Central memory CD8-positive, alpha-beta T cell (primary cell): ENCODE results near the gene MTG2.

Experiments used
- ATAC-seq: fragments of 150-1000 bp; cut with Tn5 transposase; replicated peaks from 2 replicates; pipeline ENCODE4 v1.10.0; 2022; ENCODE audit warnings: mild to moderate bottlenecking, moderate FRiP score, moderate number of reproducible peaks; ENCODE audit not compliant: poor library complexity, severe bottlenecking; ENCODE audit errors: extremely low read depth
- DNase-seq, 2 donors: peaks; one replicate each; pipeline ENCODE4 v3.0.0; 2021; ENCODE audit warnings: low spot score in 2 of 2
- H3K27ac Mint-ChIP-seq: one replicate; pipeline ENCODE4 v1.8.0; 2022; ENCODE audit warnings: low read depth, mild to moderate bottlenecking, moderate library complexity, mixed read lengths
- H3K27me3 Mint-ChIP-seq: one replicate; pipeline ENCODE4 v1.8.0; 2022; ENCODE audit warnings: mixed read lengths
- H3K36me3 Mint-ChIP-seq: one replicate; pipeline ENCODE4 v1.8.0; 2022; ENCODE audit warnings: mild to moderate bottlenecking, moderate library complexity, mixed read lengths; ENCODE audit not compliant: insufficient read depth
- H3K4me1 Mint-ChIP-seq: one replicate; pipeline ENCODE4 v1.8.0; 2022; ENCODE audit warnings: mixed read lengths
- H3K4me3 Mint-ChIP-seq: one replicate; pipeline ENCODE4 v1.8.0; 2022; ENCODE audit warnings: mild to moderate bottlenecking, moderate library complexity, mixed read lengths
- H3K9me3 Mint-ChIP-seq: one replicate; pipeline ENCODE4 v1.8.0; 2022; ENCODE audit warnings: mixed read lengths

The MTG2 gene, protein sequence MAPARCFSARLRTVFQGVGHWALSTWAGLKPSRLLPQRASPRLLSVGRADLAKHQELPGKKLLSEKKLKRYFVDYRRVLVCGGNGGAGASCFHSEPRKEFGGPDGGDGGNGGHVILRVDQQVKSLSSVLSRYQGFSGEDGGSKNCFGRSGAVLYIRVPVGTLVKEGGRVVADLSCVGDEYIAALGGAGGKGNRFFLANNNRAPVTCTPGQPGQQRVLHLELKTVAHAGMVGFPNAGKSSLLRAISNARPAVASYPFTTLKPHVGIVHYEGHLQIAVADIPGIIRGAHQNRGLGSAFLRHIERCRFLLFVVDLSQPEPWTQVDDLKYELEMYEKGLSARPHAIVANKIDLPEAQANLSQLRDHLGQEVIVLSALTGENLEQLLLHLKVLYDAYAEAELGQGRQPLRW

DNA sequence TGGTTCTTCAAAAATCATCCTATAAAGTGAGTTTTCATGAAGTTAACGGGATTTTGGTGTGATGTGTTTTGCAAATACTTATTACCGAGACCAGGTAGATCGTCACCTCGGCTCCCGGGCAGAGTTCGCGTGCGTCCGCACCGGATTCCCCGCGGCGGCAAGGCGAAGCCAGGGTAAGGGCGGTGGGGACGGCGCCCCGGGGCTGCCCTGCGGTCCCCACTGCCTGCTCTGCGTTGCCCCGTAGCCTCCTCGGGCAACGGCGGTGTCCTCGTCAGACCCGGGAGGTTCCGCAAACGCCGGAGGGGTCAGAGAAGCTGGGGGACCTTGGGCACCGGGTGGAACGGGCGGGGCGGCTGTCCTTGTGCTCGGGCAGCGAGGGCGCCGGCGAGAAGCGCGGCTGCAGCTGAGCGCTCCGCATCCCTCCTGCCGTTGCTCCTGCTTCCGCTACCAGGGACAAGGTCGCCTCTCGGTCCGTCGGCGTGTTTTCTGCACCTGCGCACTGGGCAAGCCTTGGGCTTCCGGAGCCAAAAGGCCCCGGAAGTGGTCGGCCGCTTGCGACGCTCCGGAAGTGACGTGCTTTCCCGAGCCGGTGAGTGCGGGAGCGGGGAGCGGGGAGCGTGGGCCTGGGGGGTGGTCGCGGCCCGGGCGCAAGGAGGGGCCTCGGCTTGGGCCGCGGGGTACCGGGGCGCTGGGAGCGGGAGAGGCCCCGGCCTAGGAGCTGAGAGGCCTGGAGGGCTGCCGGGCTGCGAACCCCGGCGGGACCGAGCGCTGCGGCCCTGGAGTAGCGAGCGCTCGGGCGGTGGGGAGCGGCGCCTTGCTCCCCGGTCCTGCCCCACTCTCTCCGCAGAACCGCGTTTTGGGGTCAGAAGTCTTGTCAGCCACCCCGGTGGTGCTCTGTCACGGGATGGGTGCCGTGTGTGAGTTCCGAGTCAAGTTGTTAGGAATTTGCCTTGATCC lies at the start of gene MTG2:
TSS of gene MTG2 (plus strand) at position 560 of the 957 bp plus-strand sequence. CDS start 10,393 bp downstream, outside the sequence.
- H3K9me3 Mint-ChIP-seq = no peaks in the 10 kb centered on the region

DNA sequence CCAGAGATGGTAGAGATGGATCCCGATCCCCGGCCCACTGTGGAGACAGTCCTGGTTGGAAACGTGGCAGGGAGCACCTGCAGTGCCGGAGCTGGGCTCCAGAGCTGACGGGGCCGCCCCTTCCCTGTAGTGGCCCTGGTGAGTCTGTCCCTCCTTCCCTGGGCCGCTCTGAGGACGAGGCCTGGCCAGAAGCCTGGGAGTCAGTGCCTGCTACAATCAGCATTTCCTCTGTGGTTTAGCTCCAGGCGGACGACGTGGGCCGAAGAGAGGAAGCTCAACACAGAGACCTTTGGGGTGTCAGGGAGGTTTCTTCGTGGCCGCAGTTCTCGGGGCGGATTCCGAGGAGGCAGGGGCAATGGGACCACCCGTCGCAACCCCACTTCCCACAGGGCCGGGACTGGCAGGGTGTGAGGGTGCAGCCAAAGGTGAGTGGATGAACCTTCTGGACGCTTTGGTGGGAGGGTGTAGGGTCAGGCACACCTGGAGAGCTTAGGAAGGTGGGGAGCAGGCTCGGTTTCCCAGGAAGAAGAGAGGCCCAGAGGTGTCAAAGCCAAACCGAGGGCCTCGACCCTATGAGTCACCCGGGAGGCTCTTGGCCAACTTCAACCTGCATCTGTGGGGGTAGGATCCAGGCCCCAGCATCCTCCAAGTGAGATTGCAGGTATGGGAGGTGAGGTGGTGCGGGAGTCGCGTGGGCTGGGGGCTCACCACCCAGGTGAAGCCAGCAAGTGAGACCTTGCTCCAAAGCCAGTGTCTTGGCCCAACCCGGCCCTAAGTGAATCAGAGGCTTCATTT lies 49.6 kb upstream of the MTG2 start:
- H3K4me3 Mint-ChIP-seq = peak overlapping the region; percentile 48
- H3K27ac Mint-ChIP-seq = peak overlapping the region; percentile 89
- no peaks in the 10 kb centered on the region for H3K27me3 Mint-ChIP-seq
- H3K4me1 Mint-ChIP-seq = peaks cover 43% of the 10 kb centered on the region
- ATAC-seq = no peak
- no peak for DNase-seq
- no peaks in the 10 kb centered on the region for H3K9me3 Mint-ChIP-seq
- H3K36me3 Mint-ChIP-seq = peaks cover 66% of the 10 kb centered on the region

More for the DNA sequence above, at the start of gene MTG2:
- peak within 1 kb of the TSS; percentile 91 for H3K4me3 Mint-ChIP-seq
- peaks cover 36% of the 10 kb centered on the region for H3K4me1 Mint-ChIP-seq
- ATAC-seq = peak; percentile 95
- no peaks in the 10 kb centered on the region for H3K27me3 Mint-ChIP-seq
- peak within 1 kb of the TSS; percentile 93 for H3K27ac Mint-ChIP-seq
- peak; percentile 78 to 87 for DNase-seq
- peaks cover 22% of the 10 kb centered on the region for H3K36me3 Mint-ChIP-seq

DNA sequence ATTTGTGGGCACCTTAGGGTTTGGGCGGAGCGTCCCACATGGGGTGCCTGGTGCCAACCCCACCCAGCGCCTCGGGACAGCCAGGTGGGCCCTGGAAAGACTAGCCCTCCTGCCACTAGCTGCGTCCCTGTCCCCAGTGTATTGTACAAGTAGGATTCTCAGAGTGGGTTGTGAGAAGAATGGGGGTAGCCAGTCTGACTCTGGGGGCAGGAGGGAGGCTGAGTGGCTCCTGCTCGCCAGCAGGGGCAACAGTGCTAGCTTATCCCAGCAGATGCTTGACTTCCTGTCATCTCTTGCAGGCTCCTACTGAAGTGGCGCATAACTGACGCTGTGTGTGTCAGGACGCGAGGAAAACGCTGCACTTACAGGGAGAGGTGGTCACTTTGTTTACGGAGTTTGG lies 49.0 kb upstream of the MTG2 start:
- Mint-ChIP-seq H3K27ac (no peak overlapping the region), H3K4me1 (peaks cover 37% of the 10 kb centered on the region), H3K4me3 (no peak overlapping the region), H3K36me3 (peaks cover 69% of the 10 kb centered on the region), H3K27me3 (no peaks in the 10 kb centered on the region), H3K9me3 (no peaks in the 10 kb centered on the region)
- no peak for DNase-seq
- no peak for ATAC-seq

DNA sequence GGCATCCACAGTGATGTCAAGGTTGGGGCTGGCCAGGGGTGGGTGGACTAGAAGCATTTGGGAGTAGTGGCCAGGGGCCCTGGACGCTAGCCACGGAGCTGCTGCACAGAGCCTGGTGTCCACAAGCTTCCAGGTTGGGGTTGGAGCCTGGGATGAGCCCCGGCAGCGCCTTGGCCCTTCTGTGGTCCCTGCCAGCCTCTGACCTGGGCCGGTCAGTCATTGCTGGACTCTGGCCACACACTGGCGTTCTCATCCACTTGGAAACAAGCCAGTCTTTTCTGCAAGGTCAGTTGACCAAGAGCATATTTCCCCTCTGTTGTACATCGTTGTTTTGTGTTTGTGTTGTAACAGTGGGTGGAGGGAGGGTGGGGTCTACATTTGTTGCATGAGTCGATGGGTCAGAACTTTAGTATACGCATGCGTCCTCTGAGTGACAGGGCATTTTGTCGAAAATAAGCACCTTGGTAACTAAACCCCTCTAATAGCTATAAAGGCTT lies 48.0 kb upstream of the MTG2 start:
- Mint-ChIP-seq H3K27me3 (no peaks in the 10 kb centered on the region), H3K36me3 (peaks cover 75% of the 10 kb centered on the region), H3K9me3 (no peaks in the 10 kb centered on the region), H3K4me3 (no peak overlapping the region), H3K4me1 (peaks cover 37% of the 10 kb centered on the region), H3K27ac (peak overlapping the region; percentile 38)
- ATAC-seq (no peak), DNase-seq (no peak)

DNA sequence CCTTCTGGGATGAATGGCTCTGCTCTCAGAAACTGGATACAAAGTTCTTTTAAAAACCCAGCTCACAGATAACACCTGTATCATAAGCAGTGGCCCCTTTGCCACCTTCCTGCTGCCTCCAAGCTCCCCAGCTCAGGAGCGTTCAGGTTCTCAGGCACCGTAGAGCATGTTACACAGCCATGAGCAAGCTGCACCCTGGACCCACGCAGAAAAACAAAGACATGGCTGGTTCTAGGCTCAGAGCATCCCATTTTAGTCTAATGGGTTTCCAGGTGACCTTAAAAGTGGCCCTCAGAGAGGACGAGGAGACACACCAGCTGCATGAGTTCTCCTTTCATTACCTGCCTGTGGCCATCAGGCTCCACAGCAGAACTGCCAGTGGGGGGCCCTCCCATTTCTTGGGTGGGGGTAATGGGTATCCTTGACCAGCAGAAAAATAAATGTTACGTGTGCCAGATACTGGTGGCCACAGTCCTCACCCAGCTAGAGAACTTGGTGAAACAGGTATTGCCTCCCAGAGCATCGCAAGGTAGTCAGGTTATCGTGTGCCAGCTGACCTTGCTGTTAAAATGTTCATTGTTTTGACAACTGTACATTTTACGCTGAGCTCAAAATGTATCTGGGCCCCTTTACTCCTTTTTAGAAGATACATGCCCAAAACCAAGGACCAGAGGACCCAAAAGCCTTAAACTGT lies 47.1 kb upstream of the MTG2 start:
- no peak overlapping the region for H3K4me3 Mint-ChIP-seq
- H3K9me3 Mint-ChIP-seq = no peaks in the 10 kb centered on the region
- H3K4me1 Mint-ChIP-seq = peaks cover 41% of the 10 kb centered on the region
- no peaks in the 10 kb centered on the region for H3K27me3 Mint-ChIP-seq
- H3K36me3 Mint-ChIP-seq = peaks cover 76% of the 10 kb centered on the region
- DNase-seq = no peak
- peak overlapping the region; percentile 38 for H3K27ac Mint-ChIP-seq
- no peak for ATAC-seq

DNA sequence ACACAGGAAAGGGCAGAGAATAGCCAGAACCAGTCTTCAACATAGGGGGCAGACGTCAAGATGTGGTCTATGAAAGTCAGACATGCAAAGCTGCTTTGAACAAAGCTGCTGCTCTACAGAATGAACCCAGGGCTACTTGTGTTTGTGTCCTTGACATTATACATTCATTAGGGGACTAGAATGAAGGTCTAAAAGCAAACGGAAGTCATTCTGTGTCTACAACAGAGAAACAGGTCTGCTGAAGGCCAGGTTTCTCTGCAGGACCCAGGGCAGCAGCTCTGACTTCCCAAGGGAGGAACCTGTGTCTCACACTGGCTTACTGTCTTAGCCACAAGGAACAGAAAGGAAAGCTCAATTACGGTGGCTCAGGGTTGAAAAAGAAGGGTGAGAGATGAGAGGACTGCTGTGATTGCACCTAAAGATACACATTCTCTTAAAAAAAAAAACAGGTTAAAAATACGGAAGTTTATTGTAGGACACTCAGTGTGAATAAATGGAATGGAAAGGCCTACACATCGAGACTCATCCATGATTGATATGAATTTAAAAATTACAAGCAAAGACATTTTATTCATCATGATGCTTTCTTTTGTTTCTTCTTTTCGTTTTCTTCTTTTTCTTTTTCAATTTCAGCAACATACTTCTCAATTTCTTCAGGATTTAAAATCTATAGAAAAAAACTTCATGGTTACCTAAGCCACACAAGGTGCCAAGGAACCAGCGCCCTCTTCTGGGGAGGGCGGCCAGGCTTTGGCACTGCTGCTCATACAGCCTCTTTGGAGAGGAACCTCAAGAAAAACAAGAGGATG lies 46.3 kb upstream of the MTG2 start:
- peaks cover 42% of the 10 kb centered on the region for H3K4me1 Mint-ChIP-seq
- DNase-seq (peak; percentile 57 to 63), ATAC-seq (peak; percentile 37)
- peaks cover 76% of the 10 kb centered on the region for H3K36me3 Mint-ChIP-seq
- H3K27ac Mint-ChIP-seq = peak overlapping the region; percentile 33
- no peaks in the 10 kb centered on the region for H3K27me3 Mint-ChIP-seq
- no peaks in the 10 kb centered on the region for H3K9me3 Mint-ChIP-seq
- no peak overlapping the region for H3K4me3 Mint-ChIP-seq

DNA sequence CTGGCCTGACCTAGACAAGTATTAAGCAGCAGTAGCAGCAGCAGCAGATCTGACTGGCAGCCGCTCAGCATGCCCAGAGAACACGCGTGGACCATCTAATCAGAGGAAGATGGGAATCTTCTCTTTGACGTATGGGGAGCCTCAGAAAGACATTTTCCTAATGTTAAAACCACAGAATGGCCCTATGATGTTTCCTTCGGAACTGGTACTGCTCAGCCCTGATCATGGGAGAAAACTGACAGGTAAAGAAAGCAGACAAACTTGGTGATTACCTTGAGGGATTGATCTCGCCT lies 45.8 kb upstream of the MTG2 start:
- peaks cover 78% of the 10 kb centered on the region for H3K36me3 Mint-ChIP-seq
- peak overlapping the region; percentile 33 for H3K27ac Mint-ChIP-seq
- H3K4me1 Mint-ChIP-seq = peaks cover 44% of the 10 kb centered on the region
- no peaks in the 10 kb centered on the region for H3K9me3 Mint-ChIP-seq
- H3K27me3 Mint-ChIP-seq = no peaks in the 10 kb centered on the region
- H3K4me3 Mint-ChIP-seq = no peak overlapping the region
- DNase-seq = no peak
- no peak for ATAC-seq

DNA sequence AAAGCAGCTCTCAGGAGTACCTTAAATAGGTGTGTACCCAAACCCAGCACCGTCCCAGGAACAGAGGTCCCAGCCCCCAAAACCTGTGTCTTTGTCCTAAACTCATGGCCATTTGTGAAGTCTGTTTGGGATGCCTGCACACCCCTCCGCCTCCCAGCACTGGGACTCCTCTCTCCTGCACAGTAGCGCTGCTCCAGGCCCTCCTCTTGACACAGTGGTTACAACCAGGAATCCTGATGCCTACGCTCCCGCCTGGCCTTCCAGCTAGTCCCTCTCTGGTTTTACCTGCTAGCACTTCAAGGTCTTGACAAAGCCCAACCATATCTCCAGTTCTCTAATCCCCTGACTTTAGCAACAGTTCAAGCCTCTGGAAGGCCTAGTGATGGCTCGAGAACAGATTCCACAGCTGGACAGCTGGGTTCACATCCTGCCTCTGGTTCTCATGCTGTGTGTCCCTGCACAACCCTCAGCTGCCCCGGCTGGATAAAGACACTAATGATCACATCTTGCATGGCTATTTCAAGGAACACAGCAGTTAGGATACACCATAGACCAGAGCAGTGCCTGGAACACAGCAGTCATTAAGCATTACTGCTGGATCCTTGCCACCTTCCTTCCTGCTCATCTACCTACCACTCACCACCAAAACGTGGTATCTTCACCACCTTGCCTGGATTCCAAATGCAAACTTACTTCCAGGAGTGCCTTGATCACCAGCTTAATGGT lies 45.2 kb upstream of the MTG2 start:
- DNase-seq = no peak
- Mint-ChIP-seq H3K27ac (peak overlapping the region; percentile 67), H3K9me3 (no peaks in the 10 kb centered on the region), H3K36me3 (peaks cover 77% of the 10 kb centered on the region), H3K4me1 (peaks cover 42% of the 10 kb centered on the region), H3K4me3 (peak overlapping the region; percentile 24), H3K27me3 (no peaks in the 10 kb centered on the region)
- no peak for ATAC-seq

DNA sequence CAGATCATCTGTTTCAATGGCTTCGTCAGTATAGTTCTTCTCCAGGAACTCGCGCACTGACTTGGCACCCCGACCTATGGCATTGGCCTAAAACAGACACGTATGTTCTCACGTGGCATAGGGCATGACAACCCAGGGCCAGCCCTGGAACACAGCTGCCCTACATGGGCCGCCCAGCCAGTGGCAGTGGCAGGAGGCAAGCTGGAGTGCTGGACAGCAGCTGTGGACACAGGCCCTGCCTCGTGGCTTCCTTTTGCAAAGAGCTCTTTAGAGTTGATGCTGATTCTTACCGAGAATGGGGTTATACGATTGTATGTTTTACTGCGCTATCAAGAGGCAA lies 44.7 kb upstream of the MTG2 start:
- peaks cover 77% of the 10 kb centered on the region for H3K36me3 Mint-ChIP-seq
- no peaks in the 10 kb centered on the region for H3K27me3 Mint-ChIP-seq
- no peaks in the 10 kb centered on the region for H3K9me3 Mint-ChIP-seq
- DNase-seq (no peak), ATAC-seq (no peak)
- peaks cover 42% of the 10 kb centered on the region for H3K4me1 Mint-ChIP-seq
- H3K4me3 Mint-ChIP-seq = peak overlapping the region; percentile 24
- H3K27ac Mint-ChIP-seq = peak overlapping the region; percentile 67

DNA sequence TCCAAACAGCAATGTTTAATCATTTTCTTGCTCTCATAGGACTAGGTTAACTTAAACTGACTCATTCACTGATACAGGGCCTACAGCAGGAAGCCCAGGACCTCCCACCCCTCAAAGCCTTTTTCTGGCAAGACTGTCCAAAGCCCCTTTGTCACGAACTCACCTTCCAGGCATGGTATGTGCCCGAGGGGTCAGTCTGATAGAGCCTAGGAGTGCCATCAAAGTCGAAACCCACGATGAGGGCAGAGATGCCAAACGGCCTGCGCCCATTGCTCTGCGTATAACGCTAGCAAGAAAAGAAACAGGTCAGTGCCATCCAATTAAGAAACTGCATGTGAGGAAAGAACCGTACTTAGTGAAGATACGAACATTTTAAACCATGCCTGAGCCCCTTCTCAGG lies 43.9 kb upstream of the MTG2 start:
- Mint-ChIP-seq H3K27ac (peak overlapping the region; percentile 67), H3K27me3 (no peaks in the 10 kb centered on the region), H3K4me1 (peaks cover 42% of the 10 kb centered on the region), H3K36me3 (peaks cover 72% of the 10 kb centered on the region), H3K4me3 (no peak overlapping the region), H3K9me3 (no peaks in the 10 kb centered on the region)
- ATAC-seq = no peak
- no peak for DNase-seq

DNA sequence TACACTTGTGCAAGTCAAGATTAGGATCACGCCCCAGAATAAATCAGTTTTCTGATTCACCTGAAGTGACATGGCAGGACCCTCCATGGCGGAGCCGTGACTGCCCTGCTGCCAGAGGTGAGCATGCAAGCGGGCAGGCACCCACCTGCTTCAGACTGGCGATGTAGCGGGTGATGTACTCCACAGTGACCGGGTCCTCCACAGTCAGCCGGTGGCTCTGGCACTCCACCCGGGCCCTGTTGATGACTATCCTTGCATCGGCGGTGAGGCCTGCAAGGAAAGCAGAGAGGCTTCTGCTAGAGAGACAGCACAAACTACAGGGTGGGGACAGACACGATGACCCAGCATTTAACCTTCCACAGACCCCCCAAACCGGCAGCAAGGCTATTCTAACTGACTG lies 43.2 kb upstream of the MTG2 start:
- DNase-seq = no peak
- Mint-ChIP-seq H3K27me3 (no peaks in the 10 kb centered on the region), H3K4me1 (peaks cover 45% of the 10 kb centered on the region), H3K27ac (peak overlapping the region; percentile 91), H3K9me3 (no peaks in the 10 kb centered on the region), H3K4me3 (no peak overlapping the region), H3K36me3 (peaks cover 71% of the 10 kb centered on the region)
- ATAC-seq = no peak
